HG03460 (cell line): ENCODE measurements around the gene ORAI3.
"Not testable (repeated sequence)": the region's sequence is repeated elsewhere in the genome, so short reads cannot be mapped to it uniquely, and the experiment has no call there.

Experiments
- ATAC-seq: cut with Tn5 transposase; IDR thresholded peaks from one replicate; pipeline ENCODE4 v1.9.1; 2021; ENCODE audit not compliant: unreplicated experiment

The ORAI3 gene

GRCh38 chr16:30923554-30924075 lies 25.3 kb upstream of the ORAI3 start, which contains the start of gene FBXL19:
FBXL19 (plus strand) TSS chr16:30923572; CDS start chr16:30925755, 2,183 bp downstream.
- ATAC-seq, result no peak

DNA sequence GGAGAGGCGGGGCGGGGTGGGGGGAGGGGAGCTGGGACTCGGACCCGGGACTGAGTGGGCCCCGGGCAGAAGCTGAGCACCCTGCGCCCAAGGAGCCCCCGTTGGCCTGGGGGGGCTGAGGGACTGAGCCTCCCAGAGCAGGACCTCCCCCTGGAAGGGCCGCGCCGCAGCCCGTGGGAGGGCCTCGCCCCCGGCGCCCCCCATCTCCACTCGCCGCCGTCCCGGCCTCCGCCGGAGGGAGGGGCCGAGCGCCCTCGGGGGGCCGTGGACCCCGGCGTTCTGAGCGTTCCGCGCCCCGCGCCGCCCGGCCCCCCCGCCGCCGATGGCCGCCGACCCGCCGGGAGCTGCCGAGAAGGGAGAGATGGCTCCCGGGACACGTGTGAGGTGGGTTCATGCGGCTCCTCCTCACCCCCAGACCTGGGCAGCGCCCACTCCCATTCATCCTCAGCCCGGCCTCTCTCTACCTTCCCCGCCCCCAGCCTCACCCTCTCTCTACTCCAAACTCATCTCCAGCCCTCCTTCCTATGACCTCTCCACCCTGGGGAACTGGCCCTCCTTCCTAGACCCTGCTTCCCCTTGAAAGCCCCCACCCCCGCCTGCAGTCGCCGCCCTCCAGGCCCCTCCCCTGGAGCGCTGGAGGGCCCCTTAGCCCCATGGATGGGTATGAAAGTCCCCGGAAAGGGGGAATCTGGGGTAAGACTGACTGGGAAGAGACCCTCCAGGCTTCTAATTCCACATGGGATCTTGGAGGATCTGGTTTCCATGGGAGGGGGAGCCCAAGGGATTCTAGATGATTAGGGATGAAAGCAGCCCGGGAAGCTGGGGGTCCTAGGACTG lies 24.6 kb upstream of the ORAI3 start:
- ATAC-seq, result no peak

- no peak for ATAC-seq
Measured at GRCh38 chr16:30924913-30925631, 23.8 kb upstream of the ORAI3 start.

DNA sequence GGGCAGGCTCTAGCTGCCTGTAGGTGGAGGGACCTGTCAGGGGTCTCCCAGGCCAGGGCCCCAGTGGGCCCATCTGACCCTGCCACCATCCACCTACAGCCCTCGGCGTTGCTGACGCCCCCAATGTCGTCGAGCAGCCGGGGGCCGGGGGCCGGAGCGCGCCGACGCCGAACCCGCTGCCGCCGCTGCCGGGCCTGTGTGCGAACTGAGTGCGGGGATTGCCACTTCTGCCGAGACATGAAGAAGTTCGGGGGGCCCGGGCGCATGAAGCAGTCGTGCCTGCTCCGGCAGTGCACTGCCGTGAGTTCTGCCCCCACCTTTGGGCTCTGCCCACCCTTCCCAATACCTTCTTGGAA lies 23.3 kb upstream of the ORAI3 start:
- ATAC-seq, result no peak

DNA sequence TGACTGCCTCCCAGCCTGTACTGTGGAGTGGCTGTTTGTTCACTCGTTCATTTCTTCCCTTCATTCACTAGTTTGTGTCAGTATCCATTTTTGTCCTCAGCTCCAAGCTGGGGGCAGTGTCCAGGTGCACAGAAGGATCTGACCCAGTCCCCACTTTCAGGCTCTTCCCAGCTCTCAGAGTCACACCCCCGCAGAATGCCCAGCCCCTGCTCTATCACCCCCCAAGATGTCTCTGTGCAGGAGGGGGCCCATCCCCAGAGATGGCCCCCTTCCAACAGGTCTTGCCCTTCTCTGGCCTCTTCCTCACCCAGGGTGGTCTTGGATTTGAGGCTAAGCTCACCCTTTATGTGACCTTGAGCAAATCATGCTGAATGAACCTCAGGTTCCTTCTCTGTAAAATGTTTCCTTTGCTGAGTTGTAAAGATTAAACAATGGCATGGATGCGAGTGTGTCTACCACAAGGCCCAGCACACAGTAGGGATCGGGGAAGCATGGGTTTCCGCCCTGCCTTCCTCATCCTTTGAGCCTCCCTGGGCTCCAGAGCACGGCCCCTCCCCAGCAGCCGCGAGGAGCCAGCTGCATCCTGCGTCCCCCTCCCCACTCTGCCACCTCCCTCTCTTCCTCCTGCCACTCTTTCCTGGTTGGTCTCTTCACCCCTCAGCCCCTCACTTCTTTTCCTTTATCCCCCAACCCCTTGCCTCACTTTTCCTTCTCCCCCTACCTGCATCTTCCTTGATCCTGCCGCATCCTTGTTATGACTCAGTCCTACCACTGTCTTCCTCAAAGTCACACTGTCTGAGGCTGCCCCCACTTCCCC lies 22.7 kb upstream of the ORAI3 start:
- no peak for ATAC-seq

GRCh38 chr16:30926937-30927788 lies 21.7 kb upstream of the ORAI3 start:
- no peak for ATAC-seq

DNA sequence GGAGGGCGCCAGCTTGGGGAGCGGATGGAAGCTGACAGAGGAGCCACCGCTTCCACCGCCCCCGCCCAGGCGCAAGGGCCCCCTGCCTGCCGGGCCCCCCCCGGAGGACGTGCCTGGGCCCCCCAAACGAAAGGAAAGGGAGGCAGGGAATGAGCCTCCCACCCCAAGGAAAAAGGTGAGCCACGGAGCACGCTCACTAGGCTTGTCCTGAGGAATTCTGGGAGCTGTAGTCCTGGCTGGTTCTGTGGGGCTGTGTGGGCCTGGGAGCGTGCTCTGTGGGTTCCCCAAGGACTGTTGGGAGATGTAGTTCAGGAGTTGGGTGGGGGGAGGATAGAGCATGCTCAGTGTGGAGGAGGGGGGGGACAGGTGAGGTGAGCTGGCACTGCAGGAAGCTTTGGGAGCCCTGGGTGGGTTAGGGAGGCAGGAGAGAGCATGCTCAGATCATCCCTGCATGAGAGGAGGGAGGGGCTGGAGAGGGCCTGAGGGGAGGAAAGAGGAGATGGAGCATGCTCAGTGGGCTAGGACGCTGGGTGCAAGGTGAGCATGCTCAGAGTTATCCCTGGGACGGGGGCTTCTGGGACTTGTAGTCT lies 21.0 kb upstream of the ORAI3 start:
- no peak for ATAC-seq

GRCh38 chr16:30928390-30928789 lies 20.5 kb upstream of the ORAI3 start:
- ATAC-seq, result no peak

DNA sequence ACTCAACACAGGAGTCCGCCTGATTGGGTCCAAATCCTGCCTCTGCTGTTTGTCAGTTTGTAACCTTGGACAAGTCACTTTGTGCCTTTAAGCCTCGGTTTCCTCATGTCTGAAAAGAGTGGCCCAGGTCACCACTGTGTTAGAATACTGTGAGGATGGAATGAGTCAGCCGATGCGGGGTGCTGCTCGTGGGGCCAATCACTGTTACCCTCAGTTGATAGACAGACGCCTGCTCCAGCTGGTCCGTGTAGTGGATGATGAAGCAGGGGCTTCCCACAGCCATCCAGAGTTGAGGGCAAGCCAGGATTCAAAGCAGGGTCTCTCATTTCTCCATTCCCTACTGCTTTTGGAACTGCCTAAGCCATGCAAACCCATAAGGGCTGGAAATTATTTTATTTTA lies 19.7 kb upstream of the ORAI3 start:
- ATAC-seq, result no peak

GRCh38 chr16:30930160-30930571 lies 18.7 kb upstream of the ORAI3 start:
- no peak for ATAC-seq

- no peak for ATAC-seq
Measured at GRCh38 chr16:30931068-30931650, 17.7 kb upstream of the ORAI3 start.

DNA sequence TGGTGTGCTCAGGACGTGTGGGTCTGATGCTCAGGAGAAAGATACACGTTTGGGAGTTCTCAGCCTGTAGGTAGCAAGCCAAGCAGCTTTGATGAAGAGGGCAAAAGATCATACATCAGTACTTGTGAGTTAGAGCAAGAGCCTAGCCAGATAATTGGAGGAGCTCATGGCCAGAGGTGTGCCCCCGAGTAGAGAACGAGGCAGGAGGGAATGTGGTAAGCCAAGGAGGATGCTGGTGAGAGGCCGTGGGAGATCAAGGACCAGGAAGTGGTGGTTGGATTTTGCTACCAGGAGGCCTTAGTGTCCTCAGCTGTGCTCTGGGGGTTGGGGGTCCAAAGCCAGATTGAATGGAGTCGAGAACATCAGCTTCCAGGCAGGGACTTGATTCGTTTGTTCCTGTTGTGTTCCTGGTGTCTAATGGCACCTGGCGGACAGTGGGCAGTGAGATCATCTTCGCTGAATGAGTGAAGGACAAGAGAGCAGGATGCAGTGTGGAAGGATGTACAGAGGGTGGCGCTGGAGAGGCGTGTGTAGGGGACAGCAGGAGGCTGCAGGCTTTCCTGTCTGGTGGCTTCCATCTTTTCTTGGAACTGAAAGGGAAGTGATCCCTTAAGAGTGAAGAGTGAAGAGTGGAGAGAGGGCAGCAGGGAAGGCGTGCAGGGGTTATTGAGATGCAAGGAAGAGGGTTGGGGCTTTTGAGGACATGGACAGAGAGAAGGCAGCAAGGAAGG lies 13.9 kb upstream of the ORAI3 start:
- ATAC-seq, result no peak

DNA sequence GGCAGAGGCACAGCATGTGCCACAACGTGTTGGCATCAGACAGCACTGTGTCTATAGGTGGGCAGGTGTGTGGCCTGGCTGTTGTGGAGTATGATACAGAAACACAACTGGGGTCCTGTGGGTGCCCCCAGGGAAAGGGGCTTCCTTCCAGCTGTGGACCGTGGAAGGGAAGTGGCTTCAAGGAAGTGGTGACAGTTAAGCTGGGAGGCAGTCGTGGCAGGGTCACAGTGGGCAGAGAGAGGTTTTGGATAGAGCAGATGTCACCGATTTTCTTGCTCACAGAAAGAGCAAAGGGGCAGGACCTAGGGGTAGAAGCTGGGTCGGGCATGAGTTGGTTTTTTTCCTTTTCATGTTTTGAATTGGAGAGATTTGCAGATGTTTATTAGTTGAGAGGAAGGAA lies 11.2 kb upstream of the ORAI3 start:
- no peak for ATAC-seq

DNA sequence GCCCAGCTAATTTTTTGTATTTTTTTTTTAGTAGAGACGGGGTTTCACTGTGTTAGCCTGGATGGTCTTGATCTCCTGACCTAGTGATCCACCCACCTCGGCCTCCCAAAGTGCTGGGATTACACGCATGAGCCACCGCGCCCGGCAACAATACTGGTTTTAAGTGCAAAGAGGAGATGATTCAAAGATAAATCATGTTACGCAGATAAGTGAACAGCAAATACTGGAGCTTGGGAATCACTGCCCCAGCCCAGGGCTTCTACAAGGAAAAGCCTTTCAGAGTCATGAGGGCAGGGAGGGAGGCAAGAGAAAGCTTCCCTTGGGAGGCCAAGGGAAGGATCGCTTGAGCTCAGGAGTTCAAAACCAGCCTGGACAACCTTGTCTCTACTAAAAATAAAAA lies 9.3 kb upstream of the ORAI3 start:
- ATAC-seq, result not testable (repeated sequence)

GRCh38 chr16:30941600-30942425 lies 7.1 kb upstream of the ORAI3 start:
- peak; percentile 82 for ATAC-seq

DNA sequence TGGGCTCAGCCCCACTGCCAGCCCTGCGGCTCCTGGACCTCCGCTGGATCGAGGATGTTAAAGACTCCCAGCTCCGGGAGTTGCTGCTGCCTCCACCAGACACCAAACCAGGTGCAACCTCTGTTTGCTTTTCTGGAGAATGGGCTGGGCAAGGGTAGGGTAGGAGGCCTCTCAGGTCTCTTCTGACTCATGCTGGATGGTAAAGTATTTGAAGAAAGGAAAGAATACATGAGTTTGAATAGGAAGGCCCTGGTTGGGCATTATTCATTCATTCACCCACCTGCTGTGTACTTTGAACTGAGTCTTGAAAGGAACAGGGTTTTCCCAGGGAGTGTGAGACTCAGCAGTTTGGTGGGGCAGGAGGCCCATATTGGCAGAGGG lies 6.5 kb upstream of the ORAI3 start:
- ATAC-seq, result no peak

- ATAC-seq, result no peak
Measured at GRCh38 chr16:30944352-30944751, 4.5 kb upstream of the ORAI3 start.
